GM10248 (cell line): ENCODE data around the gene IL13RA1.
"Not testable (repeated sequence)": the region's sequence is repeated elsewhere in the genome, so short reads cannot be mapped to it uniquely, and the experiment has no call there.

Source experiments
- CTCF ChIA-PET: fragments of 300-600 bp; sonication (Branson Sonifier 250); formaldehyde crosslinking; extraction: SDS; loops from one replicate; lab custom pipeline; 2021; ENCODE audit warnings: antibody characterized with exemption; lab: Yijun Ruan, JAX
- POLR2A ChIA-PET: fragments of 350-650 bp; sonication (Branson Sonifier 250); formaldehyde crosslinking; extraction: SDS; loops from one replicate; lab custom pipeline; 2020; ENCODE audit warnings: antibody characterized with exemption; lab: Yijun Ruan, JAX
- DNase-seq: peaks from one replicate; pipeline ENCODE4 v3.0.0; 2012; ENCODE audit errors: extremely low spot score
- TF ChIP-seq, protein P1 (sequence below): IDR thresholded peaks from 2 replicates; pipeline ENCODE4 v1.5.1; 2012; ENCODE audit warnings: mild to moderate bottlenecking, low read depth; ENCODE audit errors: extremely low read depth, missing control alignments, control extremely low read depth

Gene IL13RA1

DNA sequence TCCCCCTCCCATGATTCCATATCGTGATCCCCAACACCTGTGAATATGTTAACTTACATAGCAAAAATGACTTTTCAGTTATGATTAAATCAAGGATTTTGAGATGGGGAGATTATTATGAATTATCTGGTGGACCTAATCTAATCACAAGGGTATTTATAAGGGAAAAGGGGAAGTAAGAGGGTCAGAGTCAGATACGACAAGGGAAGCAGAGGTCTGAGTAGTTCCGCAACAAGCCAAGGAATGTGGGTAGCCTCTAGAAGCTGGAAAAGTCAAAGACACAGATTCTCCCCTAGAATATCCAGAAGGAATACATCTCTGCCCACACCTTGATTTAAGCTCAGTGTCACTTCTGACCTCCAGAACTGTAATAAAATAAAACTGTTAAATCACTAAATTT is 1.0 kb upstream of the IL13RA1 start:
- no peak for DNase-seq
- TF ChIP-seq, protein P1, sequence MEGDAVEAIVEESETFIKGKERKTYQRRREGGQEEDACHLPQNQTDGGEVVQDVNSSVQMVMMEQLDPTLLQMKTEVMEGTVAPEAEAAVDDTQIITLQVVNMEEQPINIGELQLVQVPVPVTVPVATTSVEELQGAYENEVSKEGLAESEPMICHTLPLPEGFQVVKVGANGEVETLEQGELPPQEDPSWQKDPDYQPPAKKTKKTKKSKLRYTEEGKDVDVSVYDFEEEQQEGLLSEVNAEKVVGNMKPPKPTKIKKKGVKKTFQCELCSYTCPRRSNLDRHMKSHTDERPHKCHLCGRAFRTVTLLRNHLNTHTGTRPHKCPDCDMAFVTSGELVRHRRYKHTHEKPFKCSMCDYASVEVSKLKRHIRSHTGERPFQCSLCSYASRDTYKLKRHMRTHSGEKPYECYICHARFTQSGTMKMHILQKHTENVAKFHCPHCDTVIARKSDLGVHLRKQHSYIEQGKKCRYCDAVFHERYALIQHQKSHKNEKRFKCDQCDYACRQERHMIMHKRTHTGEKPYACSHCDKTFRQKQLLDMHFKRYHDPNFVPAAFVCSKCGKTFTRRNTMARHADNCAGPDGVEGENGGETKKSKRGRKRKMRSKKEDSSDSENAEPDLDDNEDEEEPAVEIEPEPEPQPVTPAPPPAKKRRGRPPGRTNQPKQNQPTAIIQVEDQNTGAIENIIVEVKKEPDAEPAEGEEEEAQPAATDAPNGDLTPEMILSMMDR, result no peak
- ChIA-PET CTCF (interaction anchor here (2.2 kb wide), 1 partner anchor 124 kb away, joined by 6 read pairs; no protein-coding TSS in a partner anchor), POLR2A (no interaction called here)

DNA sequence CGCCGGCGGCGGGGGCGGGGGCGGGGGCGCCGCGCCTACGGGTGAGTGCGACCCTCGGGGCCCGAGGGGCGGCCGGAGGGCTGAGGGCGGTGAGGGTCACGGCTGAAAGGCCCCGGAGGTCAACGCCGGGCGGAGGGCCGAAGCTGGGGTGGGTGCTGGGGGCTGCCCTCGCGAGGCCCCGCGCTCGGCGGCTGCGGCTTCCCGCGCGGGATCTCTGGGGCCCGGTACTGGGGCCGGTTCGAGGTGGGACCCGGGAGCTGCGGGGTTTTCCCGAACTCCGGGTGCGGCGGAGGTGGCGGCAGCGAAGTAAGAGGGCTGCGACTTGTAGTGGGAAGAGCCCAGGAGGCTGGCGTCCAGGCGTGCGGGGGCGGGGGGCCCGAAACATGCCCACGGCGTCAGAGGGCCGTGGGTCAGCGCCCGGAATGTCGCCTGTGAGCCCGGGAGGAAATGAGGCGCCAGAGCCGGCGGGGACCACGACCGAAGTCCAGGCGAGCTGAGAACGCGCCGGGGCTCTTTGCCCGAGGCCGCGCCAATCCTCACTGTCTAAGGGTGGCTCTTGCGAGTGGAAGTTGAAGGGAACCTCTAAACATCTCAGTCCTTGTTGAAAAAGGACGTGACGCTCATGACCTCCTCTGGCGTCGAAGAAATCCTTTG is 407 bp downstream of the IL13RA1 start:
- no peak for DNase-seq
- TF ChIP-seq, protein P1, result no peak
- POLR2A ChIA-PET, result no interaction called here
- CTCF ChIA-PET, result interaction anchor here (2.2 kb wide), 1 partner anchor 126 kb away, joined by 6 read pairs; no protein-coding TSS in a partner anchor

DNA sequence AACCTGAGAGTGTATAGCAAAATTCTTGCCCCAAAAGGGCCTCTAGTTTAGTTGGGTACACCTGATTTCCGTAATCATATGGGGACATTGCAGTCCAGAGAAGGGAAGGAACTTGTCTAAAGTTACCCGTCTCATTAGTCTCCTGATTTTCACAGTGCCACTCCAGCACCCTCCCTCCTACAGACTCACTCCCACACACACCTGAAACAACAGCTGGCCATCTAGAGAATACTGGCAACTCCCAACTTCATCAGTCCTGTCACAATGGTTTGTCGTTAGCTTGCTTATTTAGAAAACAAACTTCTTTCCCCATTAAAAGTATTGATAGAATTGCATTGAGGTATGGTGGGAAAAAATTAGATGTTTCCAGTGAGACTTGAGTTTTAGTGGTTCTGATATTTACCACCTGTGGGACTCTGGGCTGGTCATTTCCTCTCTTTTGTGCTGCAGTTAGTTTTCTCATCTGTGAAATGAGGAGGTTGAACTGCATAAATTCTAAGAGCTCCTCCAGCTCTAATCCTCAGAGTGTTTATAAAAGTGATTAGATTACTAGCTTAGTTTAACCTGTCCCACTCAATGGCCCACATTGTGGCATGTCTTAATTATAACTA is 1.7 kb downstream of the IL13RA1 start:
- ChIA-PET POLR2A (no interaction called here), CTCF (no interaction called here)
- no peak for DNase-seq
- TF ChIP-seq, protein P1, result no peak

DNA sequence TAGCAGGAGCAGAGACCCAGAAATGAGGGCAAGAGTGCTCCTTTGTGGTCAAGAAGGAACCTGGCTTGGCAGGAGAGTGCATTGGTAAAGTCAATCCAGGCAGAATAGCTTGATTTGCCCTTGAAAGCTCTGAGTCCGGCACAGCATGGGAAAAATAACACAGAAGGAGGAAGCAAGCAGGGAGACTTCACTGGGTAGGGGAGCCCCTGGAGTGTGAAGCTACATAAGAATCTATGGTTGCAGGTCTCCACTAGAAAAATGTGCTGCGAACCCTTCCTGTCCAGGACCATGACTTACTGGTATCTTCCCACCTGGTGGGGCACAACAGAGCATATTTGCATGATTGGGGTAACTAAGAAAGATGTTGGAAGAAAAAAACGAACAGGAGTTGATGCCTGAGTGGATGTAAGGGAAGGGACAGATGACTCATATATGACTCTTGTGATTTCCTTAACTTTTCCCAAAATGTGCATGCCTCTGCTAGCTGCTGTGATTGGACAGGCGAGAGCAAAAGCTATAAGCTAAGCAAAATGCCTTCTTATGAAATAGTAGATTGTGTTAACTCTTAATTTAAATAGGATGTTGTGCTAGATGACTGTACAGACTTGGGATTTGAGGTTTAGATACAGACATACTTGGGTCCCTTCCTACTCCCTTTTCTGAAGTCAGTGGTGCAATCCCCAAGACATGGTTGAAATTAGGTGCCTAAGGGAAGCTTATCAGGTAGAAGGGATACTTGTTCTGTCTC is 3.3 kb downstream of the IL13RA1 start:
- POLR2A ChIA-PET, result no interaction called here
- TF ChIP-seq, protein P1, result no peak
- CTCF ChIA-PET, result interaction anchor here (1.1 to 1.9 kb wide), 2 partner anchors 22 to 77 kb away, joined by 5 to 6 read pairs; no protein-coding TSS in a partner anchor
- DNase-seq, result no peak

DNA sequence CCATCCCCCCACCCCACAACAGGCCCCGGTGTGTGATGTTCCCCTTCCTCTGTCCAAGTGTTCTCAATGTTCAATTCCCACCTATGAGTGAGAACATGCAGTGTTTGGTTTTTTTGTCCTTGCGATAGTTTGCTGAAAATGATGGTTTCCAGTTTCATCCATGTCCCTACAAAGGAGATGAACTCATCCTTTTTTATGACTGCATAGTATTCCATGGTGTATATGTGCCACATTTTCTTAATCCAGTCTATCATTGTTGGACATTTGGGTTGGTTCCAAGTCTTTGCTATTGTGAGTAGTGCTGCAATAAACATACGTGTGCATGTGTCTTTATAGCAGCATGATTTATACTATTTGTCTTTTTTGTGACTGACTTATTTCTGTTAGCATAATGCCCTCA is 5.1 kb downstream of the IL13RA1 start:
- DNase-seq, POLR2A ChIA-PET, CTCF ChIA-PET: not testable (repeated sequence)

DNA sequence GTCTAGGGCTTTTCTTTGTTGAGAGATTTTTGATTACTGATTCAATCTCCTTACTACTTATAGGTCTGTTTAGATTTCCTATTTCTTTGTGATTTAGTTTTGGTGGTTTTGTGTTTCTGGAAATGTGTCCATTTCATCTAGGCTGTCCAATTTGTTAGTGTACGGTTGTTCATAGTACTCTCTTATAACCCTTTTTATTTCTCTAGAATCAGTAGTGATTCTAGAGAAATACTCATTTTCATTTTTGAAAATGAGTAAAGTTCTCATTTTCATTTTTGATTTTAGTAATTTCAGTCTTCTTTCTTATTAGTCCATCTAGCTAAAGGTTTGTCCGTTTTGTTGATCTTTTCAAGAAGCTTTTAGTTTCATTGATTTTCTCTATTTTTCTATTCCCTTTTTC is 7.5 kb downstream of the IL13RA1 start:
- no peak for DNase-seq
- CTCF ChIA-PET, result interaction anchor here (1.5 kb wide), 1 partner anchor 10 kb away, joined by 4 read pairs; no protein-coding TSS in a partner anchor
- POLR2A ChIA-PET, result no interaction called here
- TF ChIP-seq, protein P1, result no peak

DNA sequence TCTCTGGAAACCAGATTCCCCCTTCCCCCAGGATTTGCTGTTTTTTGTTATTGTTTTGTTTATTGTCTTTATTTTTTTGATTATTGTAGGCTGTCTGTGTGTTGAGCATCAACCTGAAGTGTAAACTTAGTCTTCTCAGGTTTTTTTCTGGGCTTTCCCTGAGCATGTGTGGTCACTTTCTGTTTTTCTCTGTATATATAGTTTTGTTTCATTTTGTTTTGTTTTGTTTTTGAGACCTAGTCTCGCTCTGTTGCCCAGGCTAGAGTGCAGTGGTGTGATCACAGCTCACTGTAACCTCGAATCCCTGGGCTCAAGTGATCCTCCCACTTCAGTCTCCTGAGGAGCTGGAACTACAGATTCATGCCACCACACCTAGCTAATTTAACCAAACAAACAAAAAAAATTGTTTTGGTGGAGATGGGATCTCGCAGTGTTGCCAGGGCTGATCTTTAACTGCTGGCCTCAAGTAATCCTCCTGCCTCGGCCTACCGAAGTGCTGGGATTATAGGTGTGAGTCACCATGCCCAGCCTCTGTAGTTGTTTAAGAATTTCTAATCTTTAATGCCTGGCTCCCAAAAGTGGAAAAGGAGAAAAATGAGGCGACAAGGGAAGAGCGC is 9.1 kb downstream of the IL13RA1 start:
- TF ChIP-seq, protein P1, result no peak
- ChIA-PET CTCF (no interaction called here), POLR2A (no interaction called here)
- no peak for DNase-seq
